Measurements from ENCODE around the gene HAAO.

GRCh38 chr2:42830922-42831574, 38.7 kb upstream of the HAAO start:
- TF ChIP-seq CTCF (IDR thresholded peaks at IDR 0.05) = no peak
- TF ChIP-seq POLR2A (IDR thresholded peaks at IDR 0.05) = no peak
